ENCODE measurements around the gene HOXA11. TPM values are rescaled to one million over a fixed set of nuclear protein-coding genes. Genes with fewer than 3 reads are reported as not detected.

Gene HOXA11
- total RNA-seq, 1 experiment from 2014 or later: 26.6 TPM

GRCh38 chr7:27184337-27185012, 557 bp downstream of the HOXA11 start:
- TF ChIP-seq CTCF (conservative IDR thresholded peaks at IDR 0.05; ENCODE audit: low read depth, low read length) (no peak), EZH2 (IDR thresholded peaks at IDR 0.05; ENCODE audit: low read length, unreplicated experiment) (no peak), EZH2phosphoT487 (IDR thresholded peaks at IDR 0.05; ENCODE audit: borderline replicate concordance, low read length) (no peak)
- Histone ChIP-seq H3K27me3 (ENCODE audit: low read length) (no peaks in the 10 kb centered on the region), H3K4me3 (ENCODE audit: low read length) (peak overlapping the region; percentile 91), H3K27ac (ENCODE audit: low read length) (peak overlapping the region; percentile 97), H3K36me3 (ENCODE audit: low read depth, low read length) (no peaks in the 10 kb centered on the region), H3K4me1 (ENCODE audit: insufficient read depth, low read length) (peaks cover 44% of the 10 kb centered on the region), H2AFZ (ENCODE audit: low read length) (no peak overlapping the region), H4K20me1 (ENCODE audit: low read length) (no peaks in the 10 kb centered on the region), H3K9me2 (replicated peaks; ENCODE audit: low read length) (no peaks in the 10 kb centered on the region), H3K4me2 (ENCODE audit: low read length) (peak overlapping the region; percentile 99), H3K79me2 (ENCODE audit: low read length) (peaks cover 99% of the 10 kb centered on the region), H3K9me3 (ENCODE audit: low read length) (no peaks in the 10 kb centered on the region), H3F3A (ENCODE audit: low read length, unreplicated experiment) (no peaks in the 10 kb centered on the region), H3K9ac (ENCODE audit: low read length) (peak overlapping the region; percentile 97)
- POLR2A ChIA-PET (ENCODE audit: unreplicated experiment): interaction anchor here (0.5 to 1.1 kb wide), 11 partner anchors 8 to 1223 kb away, joined by 3 to 12 read pairs (median 4); no protein-coding TSS in a partner anchor
- CTCF ChIA-PET: interaction anchor here (0.6 to 0.7 kb wide), 3 partner anchors 19 to 34 kb away, joined by 3 to 4 read pairs (median 3); no protein-coding TSS in a partner anchor
- intact Hi-C loops (cut with micrococcal nuclease): no loop called here
- DNase-seq (peak; percentile 50), ATAC-seq (peak; percentile 1)
- BruUV-seq (replicated peaks): TSS peak; percentile 46

- DNase-seq: no peak
- peak overlapping the region; percentile 99 for H3K4me2 ChIP-seq (ENCODE audit: low read length)
- TF ChIP-seq EZH2 (IDR thresholded peaks at IDR 0.05; ENCODE audit: low read length, unreplicated experiment) (no peak), EZH2phosphoT487 (IDR thresholded peaks at IDR 0.05; ENCODE audit: borderline replicate concordance, low read length) (no peak), CTCF (conservative IDR thresholded peaks at IDR 0.05; ENCODE audit: low read depth, low read length) (no peak)
- H3K4me3 ChIP-seq (ENCODE audit: low read length): peak overlapping the region; percentile 91
- H3K9me3 ChIP-seq (ENCODE audit: low read length): no peaks in the 10 kb centered on the region
- H4K20me1 ChIP-seq (ENCODE audit: low read length): no peaks in the 10 kb centered on the region
- POLR2A ChIA-PET (ENCODE audit: unreplicated experiment): interaction anchor here (0.6 to 0.7 kb wide), 3 partner anchors 9 to 734 kb away, joined by 3 read pairs; no protein-coding TSS in a partner anchor
- H3K79me2 ChIP-seq (ENCODE audit: low read length): peaks cover 99% of the 10 kb centered on the region
- no peaks in the 10 kb centered on the region for H3K9me2 ChIP-seq (replicated peaks; ENCODE audit: low read length)
- H3K27me3 ChIP-seq (ENCODE audit: low read length): no peaks in the 10 kb centered on the region
- no peaks in the 10 kb centered on the region for H3K36me3 ChIP-seq (ENCODE audit: low read depth, low read length)
- BruUV-seq (replicated peaks): no TSS peak
- peak overlapping the region; percentile 97 for H3K27ac ChIP-seq (ENCODE audit: low read length)
- CTCF ChIA-PET: no interaction called here
- no peak for ATAC-seq
- peaks cover 38% of the 10 kb centered on the region for H3K4me1 ChIP-seq (ENCODE audit: insufficient read depth, low read length)
- no peaks in the 10 kb centered on the region for H3F3A ChIP-seq (ENCODE audit: low read length, unreplicated experiment)
- H2AFZ ChIP-seq (ENCODE audit: low read length): no peak overlapping the region
- H3K9ac ChIP-seq (ENCODE audit: low read length): peak overlapping the region; percentile 97
- intact Hi-C loops (cut with micrococcal nuclease): no loop called here
Observed at GRCh38 chr7:27183682-27184336, 1.2 kb downstream of the HOXA11 start.

All from PC-3 (cell line).